Cardiac atrium fibroblast (primary cell): ENCODE results near the gene AIG1. TPM values are rescaled to one million over a fixed set of nuclear protein-coding genes. Genes with fewer than 3 reads are reported as not detected.

Experiments
- total RNA-seq: library from RNA; depleted of rRNA; stranded (reverse); fragments of >200 nt; gene quantifications from 2 replicates; pipeline ENCODE4 v1.2.3, GENCODE V29; 2015

AIG1 gene, protein sequence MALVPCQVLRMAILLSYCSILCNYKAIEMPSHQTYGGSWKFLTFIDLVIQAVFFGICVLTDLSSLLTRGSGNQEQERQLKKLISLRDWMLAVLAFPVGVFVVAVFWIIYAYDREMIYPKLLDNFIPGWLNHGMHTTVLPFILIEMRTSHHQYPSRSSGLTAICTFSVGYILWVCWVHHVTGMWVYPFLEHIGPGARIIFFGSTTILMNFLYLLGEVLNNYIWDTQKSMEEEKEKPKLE
- 12.8 and 13.4 TPM in 2 replicates for total RNA-seq

DNA sequence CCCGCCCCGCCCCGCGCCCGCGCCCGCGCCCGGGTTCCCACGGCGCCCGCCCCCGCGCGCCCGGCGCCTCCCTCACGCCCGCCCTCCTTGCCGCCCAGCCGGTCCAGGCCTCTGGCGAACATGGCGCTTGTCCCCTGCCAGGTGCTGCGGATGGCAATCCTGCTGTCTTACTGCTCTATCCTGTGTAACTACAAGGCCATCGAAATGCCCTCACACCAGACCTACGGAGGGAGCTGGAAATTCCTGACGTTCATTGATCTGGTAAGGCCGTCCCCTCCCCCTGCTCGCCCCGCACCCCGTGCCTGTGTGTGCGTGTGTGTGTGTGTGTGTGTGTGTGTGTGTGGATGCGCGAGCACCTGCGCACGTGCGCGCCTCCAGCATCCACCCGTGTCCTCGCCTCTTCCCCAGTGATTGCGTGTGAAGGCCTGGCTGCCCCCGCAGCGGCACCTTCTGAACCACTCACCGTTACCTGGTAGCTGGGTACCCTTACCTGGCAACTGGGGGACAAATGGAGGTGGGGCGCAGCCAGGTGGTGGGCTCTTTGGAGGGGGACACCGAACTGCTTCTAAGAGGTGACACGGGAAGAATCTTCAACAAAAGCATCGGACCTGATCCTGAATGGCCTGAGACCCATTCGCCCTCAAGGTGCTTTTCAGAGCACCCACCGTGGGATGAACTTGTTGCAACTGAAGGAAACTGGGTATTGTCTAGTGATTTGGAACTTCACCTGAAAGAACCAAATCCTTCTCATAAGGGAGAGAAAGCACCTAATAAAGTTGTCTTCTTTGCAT, at the start of gene AIG1:
AIG1 (plus strand) TSS at position 84 of the 791 bp plus-strand sequence; CDS start at position 121, 37 bp downstream.

Other genes with a start within 250 kb of the AIG1 start
- gene HIVEP2, start 115.7 kb upstream of the AIG1 start, total RNA-seq: 5.8 and 13.9 TPM in 2 replicates